Measurements from ENCODE around the gene VAV3. TPM values are rescaled to one million over a fixed set of nuclear protein-coding genes. Genes with fewer than 3 reads are reported as not detected.

Gene VAV3
- total and polyA plus RNA-seq, 10 of the 15 experiments (the other 5 are each of a cell fraction or from before 2014, with no cell fraction given) = 0.84 to 5.5 (median 3.4) TPM

DNA sequence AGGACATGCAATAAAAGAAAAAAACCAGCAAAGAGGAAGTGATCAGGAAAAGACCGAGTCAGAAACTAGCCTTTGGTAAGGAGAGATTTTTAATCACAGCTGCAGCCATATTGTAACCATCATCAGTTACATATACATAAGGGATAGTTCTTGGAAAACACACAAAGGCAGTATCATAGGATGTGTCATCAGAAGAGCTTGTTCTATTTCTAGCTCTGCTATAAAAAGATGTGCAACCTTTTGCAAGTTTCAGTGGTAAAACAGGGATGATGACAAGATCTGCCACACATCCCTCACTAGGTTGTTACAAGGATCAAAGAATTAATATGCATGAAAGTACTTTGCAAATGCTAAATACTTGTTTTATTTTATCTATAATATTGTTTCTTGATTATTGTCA is 342.0 kb downstream of the VAV3 start:
- CTCF ChIA-PET = interaction anchor here (0.6 kb wide), 1 partner anchor 104 kb away, joined by 3 read pairs; no protein-coding TSS in a partner anchor
- TF ChIP-seq RUNX3 (IDR thresholded peaks at IDR 0.05; ENCODE audit: low read length) (peak; percentile 59; the same call in 1 of the 2 replicates), EED (IDR thresholded peaks at IDR 0.05; ENCODE audit: low read depth) (0 out of 2 replicates have a peak, but pooled peaks have one; percentile 25), MEF2A (IDR thresholded peaks at IDR 0.05; ENCODE audit: insufficient read depth, low read depth, low read length) (peak; percentile 67; the same call in 1 of the 2 replicates), CREM (IDR thresholded peaks at IDR 0.05; ENCODE audit: low read depth) (peak; percentile 30; the same call in 1 of the 2 replicates), ZNF622 (IDR thresholded peaks at IDR 0.05) (no peak), YBX1 (IDR thresholded peaks at IDR 0.05) (no peak), KLF5 (IDR thresholded peaks at IDR 0.05; ENCODE audit: partially characterized antibody) (no peak), NFIC (IDR thresholded peaks at IDR 0.05; ENCODE audit: low read depth, low read length) (peak; percentile 56), HDGF (IDR thresholded peaks at IDR 0.05) (no peak), SPI1 (IDR thresholded peaks at IDR 0.05; ENCODE audit: borderline replicate concordance, insufficient read depth, low read depth, low read length) (peak; percentile 42; the same call in 1 of the 2 replicates), JUNB (IDR thresholded peaks at IDR 0.05) (peak; percentile 34)
- H3K4me3 ChIP-seq = no peak overlapping the region
- in situ Hi-C loops (cut with MboI) (no loop called here), intact Hi-C loops (cut with micrococcal nuclease; ENCODE audit: unreplicated experiment) (no loop called here)
- peaks cover 9% of the 10 kb centered on the region for H3K4me1 ChIP-seq (ENCODE audit: control insufficient read depth, insufficient read depth, low read length)
- H3K36me3 ChIP-seq (ENCODE audit: control insufficient read depth in 2 of 2, insufficient read depth in 2 of 2, low read length in 1 of 2) = no peaks in the 10 kb centered on the region
- ATAC-seq (peak; percentile 29), FAIRE-seq (no peak), DNase-seq (ENCODE audit: low read depth, low spot score) (no peak)
- H3K9ac ChIP-seq (ENCODE audit: control insufficient read depth, insufficient read depth, low read length) = no peak overlapping the region
- no TSS peak for BruUV-seq (replicated peaks)
- POLR2A ChIA-PET = no interaction called here
- RAD21 ChIA-PET (ENCODE audit: unreplicated experiment) = no interaction called here
- no peak overlapping the region for H2AFZ ChIP-seq (ENCODE audit: control insufficient read depth, low read depth, low read length)
- 0% methylated on average over 1 of the region's 1 CpG for WGBS (ENCODE audit: insufficient coverage, insufficient replicate concordance, low lambda C conversion rate, missing lambda C conversion rate)
- H3K27me3 ChIP-seq (replicated peaks in 1 of 2; ENCODE audit: control insufficient read depth in 2 of 2, insufficient read depth in 2 of 2, low read length in 1 of 2) = no peaks in the 10 kb centered on the region
- H4K20me1 ChIP-seq (ENCODE audit: control insufficient read depth, insufficient read depth) = no peaks in the 10 kb centered on the region
- no peak overlapping the region for H3K27ac ChIP-seq (ENCODE audit: control insufficient read depth, insufficient read depth)
- no peaks in the 10 kb centered on the region; the same call in 2 of the 3 replicates for H3K9me3 ChIP-seq (replicated peaks; ENCODE audit: control insufficient read depth, insufficient read depth, low read length)
- peak overlapping the region; percentile 1; the same call in 1 of the 2 replicates for H3K4me2 ChIP-seq (ENCODE audit: control insufficient read depth, insufficient read depth)
- SMC1A ChIA-PET (ENCODE audit: uncharacterized antibody, unreplicated experiment) = no interaction called here
- H3K79me2 ChIP-seq (ENCODE audit: control insufficient read depth, insufficient read depth, low read length) = no peaks in the 10 kb centered on the region

Measured in GM12878 (cell line).